Cortex of kidney (tissue), 1 donor: Measurements from ENCODE around the gene AIFM1.

Experiments
- DNase-seq: peaks from one replicate; lab custom pipeline; 2025; lab: John Stamatoyannopoulos, UW

The AIFM1 gene

DNA sequence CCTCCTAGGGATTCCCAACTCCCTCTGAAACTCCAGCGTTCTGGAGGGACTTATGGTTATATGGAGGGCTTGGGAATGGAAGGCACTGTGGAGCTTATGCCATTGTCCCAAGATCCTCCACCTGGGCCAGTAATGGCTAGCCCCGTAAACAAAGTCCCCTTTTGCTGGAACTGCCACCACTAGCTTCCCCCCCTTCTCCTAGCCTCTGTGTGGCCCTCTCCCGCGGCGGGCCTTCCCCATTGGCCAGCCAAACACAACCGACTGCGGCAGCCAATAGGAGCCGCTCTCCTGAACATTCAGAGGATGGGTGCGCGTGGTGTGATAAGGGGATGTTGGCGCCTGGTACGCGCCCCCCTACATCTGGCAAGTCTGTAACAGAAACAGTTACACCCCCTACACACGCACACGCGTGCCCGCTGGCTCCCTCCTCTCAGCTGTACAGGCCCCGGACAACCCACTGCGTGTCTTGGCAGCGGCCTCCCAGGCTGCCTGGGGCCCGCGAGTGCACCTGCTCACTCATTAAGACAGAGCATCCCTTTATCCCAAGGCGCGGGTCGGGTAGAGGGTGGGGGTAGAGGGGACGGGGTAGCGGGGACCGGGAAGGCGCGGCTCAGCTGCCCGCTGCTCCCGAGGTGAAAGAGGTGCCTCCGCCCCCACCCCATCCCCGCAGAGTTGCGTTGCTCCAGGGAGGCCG, 5.3 kb upstream of the AIFM1 start:
- DNase-seq, result no peak

GRCh38 chrX:130167040-130167439, 1.4 kb upstream of the AIFM1 start:
- no peak for DNase-seq

GRCh38 chrX:130166503-130166777, 799 bp upstream of the AIFM1 start:
- no peak for DNase-seq

DNA sequence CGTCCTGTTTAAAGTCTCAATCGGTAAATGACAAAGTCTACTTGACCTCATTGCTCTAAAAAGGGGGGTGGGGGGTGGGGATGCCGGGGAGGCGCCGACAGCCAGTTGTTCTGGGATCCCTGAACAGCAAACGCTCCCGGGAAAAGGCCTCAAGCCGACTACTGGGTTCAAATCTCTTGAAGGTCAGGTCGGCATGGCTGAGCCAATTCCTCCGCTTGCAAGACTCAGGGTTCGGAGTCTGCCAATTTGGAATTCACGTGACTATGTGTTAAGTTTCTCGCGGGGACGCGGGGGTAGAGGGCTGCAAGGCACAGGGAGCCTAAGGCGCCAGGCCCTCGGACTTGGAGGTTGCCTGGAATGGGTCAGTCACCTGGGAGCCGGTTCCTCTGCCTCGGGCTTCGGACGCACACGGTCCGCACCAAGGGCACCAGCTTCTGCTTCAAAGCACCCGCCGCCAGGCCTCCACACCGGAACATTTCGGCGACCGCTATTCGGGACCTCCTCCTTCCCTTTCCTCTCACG, 399 bp downstream of the AIFM1 start:
- DNase-seq, result no peak

- no peak for DNase-seq
Observed at GRCh38 chrX:130163398-130163797, 2.2 kb downstream of the AIFM1 start.

- DNase-seq, result no peak
Observed at GRCh38 chrX:130162094-130162735, 3.4 kb downstream of the AIFM1 start.

DNA sequence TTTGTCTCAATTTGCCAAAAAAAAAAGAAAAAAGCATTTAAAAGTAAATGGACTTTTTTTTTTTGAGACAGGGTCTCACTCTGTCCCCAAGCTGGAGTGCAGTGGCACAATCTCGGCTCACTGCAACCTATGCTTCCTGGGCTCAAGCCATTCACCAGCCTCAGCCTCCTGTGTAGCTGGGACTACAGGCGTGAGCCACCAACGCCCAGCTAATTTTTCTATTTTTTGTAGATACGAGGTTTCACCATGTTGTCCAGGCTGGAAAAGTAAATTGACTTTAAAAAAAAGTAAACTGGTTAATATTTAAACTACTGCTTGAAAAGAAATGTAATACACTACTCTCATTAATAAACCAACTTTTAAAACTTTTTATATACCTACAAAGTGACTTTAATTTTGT, 5.9 kb downstream of the AIFM1 start:
- DNase-seq, result no peak

DNA sequence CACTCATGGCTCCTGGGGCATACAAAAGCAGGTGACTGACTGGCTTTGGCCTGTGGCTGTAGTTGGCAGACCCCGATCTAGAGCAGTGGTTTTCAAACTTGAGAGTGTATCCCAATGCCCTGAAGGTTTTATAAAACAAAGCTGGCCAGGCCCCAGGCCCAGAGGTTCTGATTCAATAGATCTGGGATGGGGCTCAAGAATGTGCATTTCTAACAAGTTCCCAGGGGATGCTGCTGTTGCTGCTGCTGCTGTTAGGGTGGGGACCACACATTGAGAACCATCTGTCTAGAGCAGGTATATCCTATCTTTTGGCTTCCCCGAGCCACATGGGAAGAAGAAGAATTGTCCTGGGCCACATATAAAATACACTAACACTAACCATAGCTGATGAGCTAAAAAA, 7.3 kb downstream of the AIFM1 start:
- DNase-seq, result no peak

DNA sequence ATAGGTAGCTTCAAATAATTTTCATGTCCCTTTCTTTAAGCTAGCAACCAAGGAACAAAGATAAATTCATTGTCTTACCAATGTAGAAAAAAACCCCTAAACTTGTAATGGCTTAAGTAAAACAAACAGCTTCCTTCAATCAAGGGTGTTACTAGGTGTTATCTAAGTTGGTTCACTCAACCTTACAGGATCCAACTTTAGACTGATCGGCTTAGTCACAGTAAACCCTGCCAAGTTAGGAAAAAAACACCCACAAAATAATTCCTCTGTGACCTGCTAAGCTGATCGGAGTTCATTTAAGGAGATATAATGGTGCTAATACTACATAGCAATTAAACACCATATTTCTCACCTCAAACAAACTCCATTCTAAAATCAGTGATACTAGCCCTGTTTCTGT, 10.1 kb downstream of the AIFM1 start:
- no peak for DNase-seq

GRCh38 chrX:130147631-130148030, 18.0 kb downstream of the AIFM1 start:
- DNase-seq, result no peak

DNA sequence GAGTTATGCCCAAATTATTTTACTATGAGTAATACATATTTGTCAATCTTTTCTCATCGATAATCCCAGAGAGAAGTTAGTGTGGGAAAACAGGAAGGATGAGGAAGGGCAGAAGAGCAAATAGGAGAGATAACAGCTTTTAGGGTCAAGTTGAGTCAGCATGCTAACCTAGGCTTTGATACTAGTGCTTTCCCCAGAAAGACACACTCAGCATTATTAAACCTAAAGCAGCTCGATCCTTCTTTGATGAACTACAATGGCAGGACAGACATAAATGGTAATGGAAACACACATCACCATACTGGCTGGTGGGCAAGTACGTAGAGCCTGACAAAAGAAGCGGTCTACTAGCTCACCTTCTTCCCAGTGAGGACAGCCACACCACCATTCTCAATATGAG, 20.5 kb downstream of the AIFM1 start:
- DNase-seq, result no peak

DNA sequence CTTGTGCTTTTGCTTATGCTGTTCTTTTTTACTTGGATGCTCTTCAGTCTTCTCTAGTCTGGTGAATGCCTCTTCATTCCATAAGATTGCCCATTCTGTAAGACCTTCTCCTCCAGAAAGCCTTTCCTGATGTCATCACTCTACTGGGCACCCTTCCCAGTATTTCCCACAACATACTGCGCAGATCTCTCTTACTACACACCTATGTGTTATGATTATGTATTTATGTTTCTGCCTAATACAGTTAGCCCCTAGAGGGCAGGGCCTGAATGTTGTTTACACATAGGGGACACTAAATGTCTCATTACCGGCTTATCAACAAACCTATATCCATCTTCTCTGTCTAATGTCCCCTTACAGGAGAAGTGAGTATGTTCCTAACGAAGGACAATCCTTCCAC, 21.1 kb downstream of the AIFM1 start:
- no peak for DNase-seq

GRCh38 chrX:130139474-130140201, 26.0 kb downstream of the AIFM1 start:
- DNase-seq, result no peak

GRCh38 chrX:130136961-130137360, 28.7 kb downstream of the AIFM1 start:
- no peak for DNase-seq

DNA sequence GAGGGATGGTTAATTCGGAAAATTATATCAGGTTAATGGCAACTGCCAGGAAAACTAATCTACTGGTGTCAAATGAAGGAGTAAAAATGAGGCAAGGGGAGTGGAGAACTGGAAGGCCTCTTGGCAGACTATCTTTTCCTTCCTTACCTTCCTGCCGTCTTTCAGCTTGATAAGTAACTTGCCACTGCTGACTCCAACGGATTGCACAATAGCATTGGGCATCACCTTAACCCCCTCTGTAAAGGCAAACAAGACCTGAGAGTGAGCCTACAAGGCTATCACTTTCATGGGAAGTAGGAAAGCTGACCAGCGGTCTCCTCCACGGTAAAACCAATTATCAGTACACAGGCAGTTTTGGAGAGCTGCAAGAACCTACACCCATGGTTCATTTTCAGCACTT, 29.1 kb downstream of the AIFM1 start:
- DNase-seq, result no peak

- DNase-seq, result no peak
Observed at GRCh38 chrX:130130990-130131389, 34.7 kb downstream of the AIFM1 start.

GRCh38 chrX:130125091-130125874, 40.4 kb downstream of the AIFM1 start:
- DNase-seq, result no peak

DNA sequence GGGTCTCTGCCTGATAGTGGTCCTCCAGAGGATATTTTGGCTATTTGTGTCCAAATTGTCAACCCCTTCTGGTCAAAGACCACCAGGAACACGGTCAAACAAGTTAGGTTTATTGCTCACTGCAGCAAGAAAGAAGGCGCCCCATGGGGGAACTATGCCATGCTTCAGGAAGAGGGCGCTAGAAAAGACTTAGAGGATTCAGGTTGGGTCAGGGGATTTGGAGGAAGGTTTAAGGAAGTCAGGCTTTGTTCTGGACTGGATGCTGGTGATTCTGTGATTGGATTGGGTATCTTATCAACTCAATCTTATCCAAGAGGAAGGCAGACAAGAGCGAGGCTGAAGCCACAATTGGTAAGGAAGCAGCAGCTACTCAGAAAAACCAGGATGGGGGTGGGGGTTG, 41.1 kb downstream of the AIFM1 start:
- no peak for DNase-seq

DNA sequence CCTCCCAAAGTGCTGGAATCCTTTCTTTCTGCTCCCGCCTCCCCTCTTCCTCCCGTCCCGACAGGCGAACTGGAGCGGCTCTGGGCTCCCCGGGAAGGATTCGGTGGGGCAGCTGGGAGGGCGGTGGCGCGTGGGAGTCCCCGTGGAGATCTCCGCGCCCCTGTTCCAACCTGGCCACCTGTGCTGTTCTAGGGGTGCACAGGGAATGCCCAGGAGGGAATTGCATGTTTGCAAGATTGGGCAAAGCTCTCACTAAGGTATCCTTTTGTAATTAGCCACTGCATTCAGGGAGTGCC, 44.2 kb downstream of the AIFM1 start:
- no peak for DNase-seq

DNA sequence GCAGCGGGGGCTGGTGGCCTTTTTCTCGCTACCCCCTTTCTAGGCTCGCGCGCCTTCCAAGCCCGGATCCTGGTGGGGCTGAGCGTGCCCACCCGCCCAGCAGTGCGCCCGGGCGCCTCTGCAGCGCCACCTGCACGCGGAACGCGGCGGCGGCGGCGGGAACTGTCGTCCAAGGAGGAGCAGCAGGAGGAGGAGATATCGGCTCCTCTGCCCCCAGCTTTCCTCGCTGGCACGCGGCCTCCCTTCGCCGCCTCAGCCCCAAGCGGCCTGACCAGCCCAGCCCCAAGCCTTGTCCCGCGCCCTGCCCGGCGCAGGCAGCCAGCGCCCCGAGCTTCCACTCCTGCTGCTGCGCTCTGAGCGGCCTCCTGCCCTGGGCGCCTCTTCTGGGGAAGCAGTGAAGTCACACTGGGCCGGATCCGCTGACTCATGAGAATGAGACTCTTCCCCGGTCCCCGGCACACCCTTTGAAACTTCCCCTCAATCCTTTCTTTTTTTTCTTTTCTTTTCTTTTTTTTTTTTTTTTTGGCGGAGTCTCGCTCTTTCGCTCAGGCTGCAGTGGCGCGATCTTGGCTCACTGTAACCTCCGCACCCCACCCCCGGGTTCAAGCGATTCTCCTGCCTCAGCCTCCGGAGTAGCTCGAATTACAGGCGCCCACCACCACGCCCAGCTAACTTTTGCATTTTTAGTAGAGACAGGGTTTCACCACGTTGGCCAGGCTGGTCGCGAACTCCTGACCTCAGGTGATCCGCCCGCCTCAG, 44.7 kb downstream of the AIFM1 start:
- DNase-seq, result no peak

DNA sequence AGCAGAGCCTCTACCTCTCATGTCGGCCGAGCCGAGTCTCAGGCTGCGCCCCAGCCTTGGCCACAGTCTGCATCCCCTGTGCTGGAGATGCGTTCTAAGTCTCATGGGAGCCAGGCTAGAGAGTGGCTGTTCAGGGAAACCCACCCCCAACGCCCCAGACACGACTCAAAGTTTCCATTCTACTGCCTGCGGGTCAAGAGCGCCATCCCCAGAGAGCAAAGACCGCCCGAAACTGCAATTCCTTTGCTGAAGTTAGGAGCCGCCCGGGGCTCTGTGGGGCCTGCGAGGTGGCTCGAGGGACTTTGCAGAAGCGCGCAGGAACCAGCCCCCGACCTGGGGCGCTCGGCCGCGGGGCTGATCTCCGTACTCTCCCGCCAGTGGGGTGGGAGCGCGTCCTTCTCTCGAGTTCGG, 45.3 kb downstream of the AIFM1 start:
- DNase-seq, result no peak

GRCh38 chrX:130119312-130119898, 46.2 kb downstream of the AIFM1 start:
- no peak for DNase-seq
